ENCODE measurements around the gene NPTXR.

- no peak for TF ChIP-seq CTCF (IDR thresholded peaks at IDR 0.05 in 8 of 11, conservative IDR thresholded peaks at IDR 0.05 in 3 of 11)
- TF ChIP-seq POLR2AphosphoS5 (IDR thresholded peaks at IDR 0.05), result no peak
- no peak for TF ChIP-seq POLR2A (IDR thresholded peaks at IDR 0.05)
These were observed 6.6 kb upstream of the NPTXR start for GRCh38 chr22:38850399-38850798.

Data from spleen (tissue), 7 donors.